ENCODE data around the gene GPR135.
"Not testable (repeated sequence)": the region's sequence is repeated elsewhere in the genome, so short reads cannot be mapped to it uniquely, and the experiment has no call there.

GPR135 gene

DNA sequence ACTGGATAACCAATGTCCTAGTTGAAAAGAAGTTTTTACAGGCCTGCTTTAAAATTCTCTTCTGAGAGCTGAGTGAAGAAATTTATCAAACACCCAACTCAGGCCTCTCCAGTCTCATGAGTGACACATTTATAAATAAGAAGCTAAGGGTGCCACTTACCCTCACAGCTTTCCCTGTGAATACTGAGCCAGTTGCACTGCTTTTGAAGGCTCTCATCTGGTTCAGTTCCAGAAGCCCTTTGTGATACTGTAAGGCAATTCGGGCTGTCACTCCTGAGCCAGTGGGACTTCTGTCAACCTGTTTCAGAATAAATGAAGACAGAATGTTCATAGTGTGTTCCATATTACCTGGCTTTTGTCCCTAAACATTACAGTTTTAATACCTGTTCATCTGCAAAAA is 10.5 kb upstream of the GPR135 start:
- DNase-seq (ENCODE audit: low read depth): no peak

DNA sequence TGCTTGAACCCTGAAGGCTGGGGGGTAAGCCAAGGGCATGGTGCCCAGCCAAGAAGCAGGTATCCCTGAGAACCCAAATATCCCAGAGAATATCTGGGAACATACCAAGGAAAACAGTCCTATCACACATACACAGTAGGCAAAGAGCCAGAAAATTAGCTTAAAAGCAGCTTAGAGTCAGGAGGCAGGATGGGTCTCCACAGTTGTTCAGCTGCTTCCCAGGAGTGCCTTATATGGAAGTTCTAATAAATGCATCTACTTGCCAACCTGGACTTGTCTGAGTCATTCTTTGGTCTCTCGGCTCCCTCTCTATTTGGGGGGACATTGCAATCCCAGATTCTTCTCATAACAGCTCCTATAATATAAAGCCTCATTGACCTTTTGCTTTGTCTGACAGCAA is 9.0 kb upstream of the GPR135 start:
- DNase-seq (ENCODE audit: low read depth): no peak

DNA sequence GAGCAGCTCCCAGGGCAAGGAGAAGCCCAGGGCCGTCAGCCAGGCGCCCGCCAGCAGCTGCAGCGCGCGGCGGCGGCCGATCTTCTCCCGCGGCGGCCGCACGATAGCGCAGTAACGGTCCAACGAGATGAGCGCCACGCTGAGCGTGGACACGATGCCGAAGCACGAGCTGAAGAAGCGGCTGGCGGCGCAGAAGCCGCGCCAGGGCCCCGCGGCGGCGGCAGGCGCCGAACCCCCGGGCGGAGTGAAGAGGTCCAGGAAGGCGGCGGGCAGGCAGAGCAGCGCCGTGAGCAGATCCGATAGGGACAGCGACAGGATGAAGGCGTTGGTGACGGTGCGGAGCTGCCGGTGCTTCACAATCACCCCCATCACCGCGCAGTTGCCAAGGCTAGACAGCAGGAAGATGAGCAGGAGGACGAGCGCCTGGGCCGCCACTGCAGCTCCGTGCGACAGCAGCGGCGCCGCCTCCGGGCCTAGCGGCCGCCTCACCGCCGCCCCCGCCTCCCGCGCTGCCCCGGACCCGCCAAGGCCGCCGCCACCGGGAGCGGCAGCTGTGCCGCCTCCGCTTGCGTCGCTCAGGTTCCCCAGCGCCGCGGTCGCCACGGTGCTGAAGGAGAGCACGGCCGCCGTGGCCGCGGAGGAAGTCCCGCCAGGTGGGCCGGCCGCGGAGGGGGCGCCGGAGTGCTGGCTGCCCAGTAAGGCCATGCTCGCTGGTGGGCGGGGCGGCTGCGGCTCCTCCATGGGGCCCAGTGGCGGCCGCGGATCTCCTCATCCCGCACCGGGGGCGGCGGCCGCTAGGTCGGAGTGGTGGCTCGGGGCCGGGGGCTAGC is 479 bp downstream of the GPR135 start:
- peak; percentile 45 for DNase-seq (ENCODE audit: low read depth)

DNA sequence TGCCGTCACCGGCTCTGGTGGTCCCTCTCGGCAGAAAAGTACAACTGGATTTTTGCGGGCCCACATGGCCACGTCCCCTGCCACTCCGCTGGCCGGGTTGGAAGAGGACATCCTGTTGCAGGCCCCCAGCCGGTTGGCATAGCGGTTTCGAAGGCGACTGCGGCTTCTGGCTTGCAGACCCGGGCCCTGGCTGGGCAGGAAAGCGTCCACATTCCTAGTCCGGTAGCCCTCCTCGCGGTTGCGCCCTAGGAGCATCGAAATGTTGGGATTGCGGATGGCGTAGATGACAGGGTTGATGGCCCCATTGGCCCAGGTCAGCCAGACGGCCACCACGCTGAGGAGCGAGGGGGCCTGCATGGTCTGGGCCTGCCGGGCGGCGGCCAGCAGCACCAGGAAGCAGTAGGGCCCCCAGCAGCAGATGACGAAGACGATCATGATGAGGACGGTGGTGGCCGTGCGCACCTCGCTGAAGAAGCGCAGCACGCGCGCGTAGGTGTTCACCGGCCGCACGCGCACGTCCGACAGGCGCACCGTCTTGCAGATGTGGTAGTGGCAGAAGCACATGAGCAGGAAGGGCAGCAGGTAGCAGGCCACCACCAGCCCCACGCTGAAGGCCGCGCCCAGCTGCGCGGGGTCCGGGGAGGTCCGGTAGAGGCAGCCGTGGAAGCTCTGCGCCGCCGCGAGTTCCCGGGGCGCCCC is 1.2 kb downstream of the GPR135 start:
- peak; percentile 13 for DNase-seq (ENCODE audit: low read depth)

DNA sequence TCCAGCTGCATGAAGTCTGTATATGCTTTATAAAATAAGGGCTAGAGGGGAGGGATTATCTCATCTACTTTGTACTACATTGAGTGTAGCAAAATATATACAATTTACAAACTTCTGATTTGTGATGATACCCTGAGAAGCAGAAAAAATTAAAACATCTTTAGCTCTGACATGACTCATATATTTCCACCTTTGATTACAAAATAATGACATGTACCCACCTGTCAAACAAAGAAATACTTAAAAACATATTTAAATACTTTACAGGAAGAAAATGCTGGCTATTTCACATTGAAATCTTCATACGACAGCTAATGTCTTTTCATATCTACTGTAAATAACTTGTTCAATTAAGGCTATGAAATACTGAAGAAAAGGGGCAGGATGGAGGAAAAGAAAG is 3.3 kb downstream of the GPR135 start:
- no peak for DNase-seq (ENCODE audit: low read depth)

DNA sequence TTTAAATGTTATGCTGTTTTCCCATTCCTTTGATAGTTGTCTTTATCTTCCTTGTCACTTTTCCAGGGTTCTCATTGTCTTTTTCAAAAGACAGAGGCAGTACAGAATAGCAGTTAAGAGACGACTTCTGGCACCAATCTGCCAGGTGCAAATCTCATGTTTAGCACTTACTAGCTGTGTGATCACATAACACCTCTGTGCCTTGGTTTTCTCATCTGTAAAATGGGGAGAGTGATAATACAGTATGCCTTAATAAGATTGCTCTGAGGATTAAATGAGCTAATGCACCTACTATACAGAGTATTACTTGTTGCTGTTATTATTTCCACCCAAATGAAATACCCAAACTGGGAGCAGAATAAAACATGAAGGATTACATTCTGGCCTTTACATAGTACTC is 4.8 kb downstream of the GPR135 start:
- no peak for DNase-seq (ENCODE audit: low read depth)

DNA sequence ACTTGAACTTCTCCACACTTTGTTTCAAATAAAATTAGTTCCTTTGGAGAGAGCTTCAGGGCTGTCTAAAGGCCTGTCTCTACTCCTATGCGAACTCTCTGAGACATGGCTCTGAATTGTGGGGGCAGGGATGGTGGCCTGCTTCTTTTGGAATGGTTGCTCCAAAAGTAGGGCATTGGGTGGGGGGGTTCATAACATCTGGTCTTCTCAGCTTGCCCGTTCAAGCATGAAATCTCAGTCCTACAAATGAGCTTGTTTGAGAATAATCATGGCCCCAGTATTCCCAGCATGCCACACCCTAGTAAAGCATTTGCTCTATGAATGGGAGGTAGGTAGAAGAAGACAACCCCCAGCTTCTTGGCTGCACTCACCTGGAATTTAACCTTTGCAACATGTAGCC is 6.7 kb downstream of the GPR135 start:
- DNase-seq (ENCODE audit: low read depth): no peak

DNA sequence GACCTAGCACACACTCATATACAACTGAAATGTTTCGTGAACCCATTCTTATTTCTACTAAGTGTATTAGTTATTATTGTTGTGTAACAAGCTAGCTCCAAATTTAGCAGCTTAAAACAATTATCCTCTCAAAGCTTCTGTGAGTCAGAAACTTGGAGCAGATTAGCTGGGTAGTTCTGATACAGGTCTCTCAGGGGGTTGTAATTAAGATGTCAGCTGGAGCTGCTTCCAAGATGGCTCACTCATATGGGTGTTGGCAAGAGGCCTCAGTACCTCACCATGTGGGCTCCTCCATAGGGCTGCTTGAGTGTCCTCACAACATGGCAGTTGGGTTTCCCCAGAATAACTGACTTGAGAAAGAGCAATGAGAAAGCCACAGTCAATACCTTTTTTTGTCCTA is 9.8 kb downstream of the GPR135 start:
- no peak for DNase-seq (ENCODE audit: low read depth)

DNA sequence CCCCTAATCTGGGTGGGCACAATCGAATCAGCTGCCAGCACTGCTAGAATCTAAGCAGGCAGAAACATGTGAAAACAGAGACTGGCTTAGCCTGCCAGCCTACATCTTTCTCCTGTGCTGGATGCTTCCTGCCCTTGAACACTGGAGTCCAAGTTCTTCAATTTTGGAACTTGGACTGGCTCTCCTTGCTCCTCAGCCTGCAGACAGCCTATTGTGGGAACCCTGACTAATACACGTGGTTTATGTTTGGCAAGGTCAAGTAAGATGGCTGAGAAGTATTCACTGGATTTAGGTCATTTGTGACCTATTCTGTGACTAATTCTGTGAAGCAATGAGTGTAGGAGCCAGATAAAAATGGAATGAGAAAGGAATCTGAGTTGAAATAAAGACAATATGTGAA is 11.0 kb downstream of the GPR135 start:
- no peak for DNase-seq (ENCODE audit: low read depth)

DNA sequence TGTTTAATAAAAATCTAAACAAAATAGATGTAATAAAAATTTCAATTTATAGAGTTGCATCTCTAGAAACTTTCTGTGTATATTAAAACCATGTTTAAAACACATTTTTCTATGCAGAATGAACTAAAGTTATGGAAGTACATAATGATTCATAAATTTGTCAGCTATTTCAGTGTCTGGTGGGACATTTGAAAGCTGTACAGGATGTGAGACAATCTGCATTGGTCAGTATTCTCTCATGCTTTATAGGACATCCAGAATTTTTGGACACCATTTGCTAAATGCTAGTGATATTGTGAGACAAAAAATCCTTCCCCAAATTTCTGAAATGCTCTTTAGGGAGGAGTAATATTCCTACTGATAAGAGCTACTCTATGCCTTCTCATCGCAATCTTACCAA is 13.3 kb downstream of the GPR135 start:
- DNase-seq (ENCODE audit: low read depth): no peak

DNA sequence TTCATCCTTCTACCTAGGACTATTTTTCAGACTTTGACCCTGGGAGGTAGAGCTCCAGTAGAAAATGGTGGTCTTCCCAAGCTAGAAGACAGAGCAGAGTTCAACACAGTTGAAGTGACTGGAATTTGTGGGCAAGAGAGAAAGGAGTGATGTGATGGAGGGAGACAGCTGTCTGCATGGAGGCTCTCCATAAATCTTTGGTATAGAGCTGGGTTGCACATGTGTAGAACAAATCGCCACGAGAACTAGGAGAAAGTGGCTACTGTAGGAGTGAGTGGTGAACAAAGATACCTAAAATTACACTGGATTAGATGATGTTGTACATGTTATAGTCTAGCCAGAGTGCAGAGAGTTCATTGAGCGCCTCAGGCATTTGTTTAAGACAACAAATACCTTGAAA is 14.5 kb downstream of the GPR135 start:
- no peak for DNase-seq (ENCODE audit: low read depth)

DNA sequence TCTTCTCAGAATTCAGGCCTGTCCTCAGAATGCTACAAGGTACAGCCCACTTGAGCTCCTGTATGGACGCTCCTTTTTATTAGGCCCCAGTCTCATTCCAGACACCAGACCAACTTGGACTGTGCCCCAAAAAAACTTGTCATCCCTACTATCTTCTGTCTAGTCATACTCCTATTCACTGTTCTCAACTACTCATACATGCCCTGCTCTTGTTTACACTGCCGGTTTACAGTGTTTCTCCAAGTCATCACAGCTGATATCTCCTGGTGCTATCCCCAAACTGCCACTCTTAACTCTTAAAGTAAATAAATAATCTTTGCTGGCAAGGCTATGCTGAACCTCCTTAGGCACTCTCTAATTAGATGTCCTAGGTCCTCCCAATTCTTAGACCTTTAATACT is 16.5 kb downstream of the GPR135 start:
- not testable (repeated sequence) for DNase-seq (ENCODE audit: low read depth)

DNA sequence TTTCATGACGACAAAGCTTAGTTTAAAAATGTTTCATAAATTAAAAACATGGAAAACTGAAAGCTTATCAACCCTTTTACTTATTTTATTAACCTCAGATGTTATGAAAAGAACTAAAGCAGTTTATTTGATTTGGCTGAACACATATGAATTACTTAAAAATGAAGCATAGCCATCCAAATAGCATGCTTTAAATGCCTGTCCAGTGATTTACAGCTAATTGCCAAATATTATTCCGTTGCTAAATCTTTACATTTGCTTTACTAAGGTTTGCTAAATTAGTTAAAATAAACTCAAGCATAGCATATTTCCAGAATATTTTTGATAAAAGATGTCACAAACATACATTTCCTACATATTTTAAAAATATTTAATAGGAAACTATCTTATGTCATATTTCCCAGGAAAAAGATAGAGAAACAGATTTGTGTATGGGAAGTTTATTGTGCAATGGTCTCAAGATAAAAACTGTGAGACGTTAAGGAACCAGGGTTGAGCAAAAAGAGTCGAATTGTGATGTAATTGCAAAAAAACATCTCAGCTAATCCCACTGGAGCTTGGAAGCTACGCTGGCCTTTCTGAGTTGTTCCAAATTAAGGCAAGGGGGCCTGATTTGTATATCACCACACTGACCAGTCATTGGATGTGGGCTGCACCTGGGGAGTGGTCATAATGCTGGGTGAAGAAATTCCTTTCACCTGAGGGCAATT is 25.8 kb downstream of the GPR135 start:
- DNase-seq (ENCODE audit: low read depth): no peak

DNA sequence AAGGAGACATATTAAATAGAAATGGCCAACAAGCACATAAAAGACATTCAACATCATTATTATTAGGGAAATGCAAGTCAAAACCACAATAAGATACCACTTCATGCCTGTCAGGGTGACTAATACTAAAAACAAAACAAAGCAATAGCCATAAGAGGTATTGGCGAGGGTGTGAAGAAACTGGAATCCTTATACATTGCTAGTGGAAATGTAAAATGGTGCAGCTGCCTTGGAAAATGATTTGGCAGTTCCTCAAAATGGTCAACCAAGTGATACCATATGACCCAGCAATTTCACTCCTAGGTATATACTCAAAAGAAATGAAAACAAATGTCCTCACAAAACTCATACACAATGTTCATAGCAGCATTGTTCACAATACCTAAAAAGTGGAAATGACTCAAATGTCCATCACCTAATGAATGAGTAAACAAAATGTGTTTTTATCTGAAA is 27.0 kb downstream of the GPR135 start:
- no peak for DNase-seq (ENCODE audit: low read depth)

DNA sequence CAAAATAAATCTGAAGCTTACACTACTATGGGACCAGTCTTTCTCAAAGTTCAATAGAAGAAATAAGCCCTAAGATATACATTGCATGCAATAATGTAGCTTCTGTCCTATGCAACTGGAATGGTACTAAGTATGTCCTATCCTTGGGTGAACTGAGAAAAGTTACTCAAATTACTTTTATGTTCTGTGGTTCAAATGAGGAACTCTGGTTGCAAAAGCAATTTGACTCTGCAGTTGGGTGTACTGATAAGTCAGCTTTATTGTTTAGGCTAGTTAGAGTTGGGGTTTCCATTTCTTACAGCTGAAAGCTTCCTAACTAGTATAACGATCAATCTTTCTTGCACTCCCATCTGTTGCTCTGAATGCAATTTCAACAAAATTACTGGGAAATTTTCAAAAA is 29.2 kb downstream of the GPR135 start:
- no peak for DNase-seq (ENCODE audit: low read depth)

DNA sequence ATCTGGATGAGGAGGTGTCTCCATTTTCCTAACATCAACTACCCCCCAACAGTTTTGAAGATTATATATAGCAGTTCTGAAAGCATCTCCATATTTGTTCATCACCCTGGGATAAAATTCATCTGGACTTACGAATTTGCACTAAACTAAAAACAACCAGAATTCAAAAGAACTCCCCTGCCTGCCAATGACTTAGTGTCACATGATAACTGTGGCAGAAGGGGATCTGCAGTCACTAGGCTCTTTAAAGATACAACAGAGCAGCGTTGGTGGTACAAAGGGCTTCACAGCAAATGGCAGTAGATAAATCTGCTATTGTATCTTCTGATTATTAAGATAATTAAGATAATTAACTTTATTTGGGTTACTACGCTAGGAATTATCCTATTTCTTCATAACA is 30.1 kb downstream of the GPR135 start:
- DNase-seq (ENCODE audit: low read depth): no peak

DNA sequence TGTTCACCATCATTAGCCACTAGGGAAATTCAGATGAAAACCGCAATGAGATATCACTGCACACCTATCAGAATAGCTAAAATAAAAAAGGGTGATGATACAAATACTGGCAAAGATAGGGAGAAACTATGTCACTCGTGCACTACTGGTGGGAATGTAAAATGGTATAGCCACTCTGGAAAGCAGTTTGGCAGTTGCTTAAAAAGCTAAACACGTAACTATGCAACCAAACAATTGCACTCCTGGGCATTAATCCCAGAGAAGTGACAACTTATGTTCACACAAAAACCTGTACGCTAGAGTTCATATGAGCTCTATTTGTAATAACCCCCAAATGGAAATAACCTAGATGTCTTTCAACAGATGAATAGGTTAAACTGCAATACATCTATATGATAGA is 35.4 kb downstream of the GPR135 start:
- no peak for DNase-seq (ENCODE audit: low read depth)

DNA sequence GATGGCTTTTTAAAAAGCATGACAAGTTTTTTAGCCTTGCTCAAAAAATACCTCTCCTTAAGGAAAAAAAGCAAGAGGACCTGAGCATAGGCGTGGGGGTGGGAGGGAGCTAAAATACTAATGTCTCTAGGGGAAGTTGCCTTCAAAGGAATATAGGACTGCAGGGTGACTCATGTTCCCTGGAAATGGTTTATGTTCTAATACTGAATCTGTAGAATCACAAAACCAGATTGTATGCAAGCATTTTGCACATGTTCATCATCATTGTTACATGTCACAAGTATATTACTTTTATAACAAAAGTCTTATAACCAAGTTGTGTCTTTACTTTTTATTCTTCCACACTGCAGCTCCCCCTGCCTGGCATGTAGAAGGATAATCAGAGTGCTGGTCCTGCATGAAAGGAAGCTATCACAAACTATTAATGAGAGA is 36.6 kb downstream of the GPR135 start:
- DNase-seq (ENCODE audit: low read depth): no peak

DNA sequence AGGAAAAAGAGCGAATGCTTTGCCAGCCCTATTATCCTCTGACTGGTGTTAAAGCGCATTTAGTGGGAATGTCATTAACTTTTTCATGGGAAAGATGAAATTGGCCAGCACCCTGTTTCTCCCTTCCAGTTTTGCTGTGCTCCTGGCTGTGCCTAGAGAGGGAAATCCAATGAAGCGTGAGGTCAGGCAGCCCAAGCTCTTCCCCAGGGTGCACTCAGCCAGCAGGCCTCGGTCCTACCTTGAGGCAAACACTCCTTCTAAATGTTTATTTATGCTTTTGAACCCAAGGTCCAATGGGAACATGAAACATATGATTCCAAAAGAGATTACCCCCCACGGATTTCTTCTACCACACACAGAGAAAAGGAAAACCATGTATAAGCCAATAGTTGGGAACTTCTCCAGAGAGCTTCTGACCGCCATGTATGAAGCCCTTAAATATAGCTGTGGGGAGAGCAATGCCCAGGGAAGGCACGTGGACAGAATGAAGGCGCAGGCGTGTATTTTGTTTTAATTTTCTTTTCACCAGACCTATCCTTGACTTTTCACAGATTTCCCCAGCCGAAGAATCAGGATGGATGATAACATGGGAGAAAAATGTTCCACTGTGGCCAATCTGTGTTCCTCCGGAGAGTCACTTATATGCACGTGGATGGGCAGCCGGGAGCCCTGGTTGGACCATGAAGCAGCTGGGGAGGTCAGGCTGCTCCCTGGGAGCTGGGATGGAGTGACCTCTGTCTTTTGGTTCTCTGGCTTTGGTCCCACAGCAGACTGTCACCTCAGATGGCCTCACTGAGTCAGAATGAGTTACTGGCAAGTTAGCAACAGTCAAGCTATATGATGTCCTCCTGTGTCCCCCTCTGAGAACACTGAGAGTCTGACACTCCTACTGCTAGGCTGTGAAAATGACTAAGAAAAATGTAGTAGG is 37.3 kb downstream of the GPR135 start:
- DNase-seq (ENCODE audit: low read depth): no peak

DNA sequence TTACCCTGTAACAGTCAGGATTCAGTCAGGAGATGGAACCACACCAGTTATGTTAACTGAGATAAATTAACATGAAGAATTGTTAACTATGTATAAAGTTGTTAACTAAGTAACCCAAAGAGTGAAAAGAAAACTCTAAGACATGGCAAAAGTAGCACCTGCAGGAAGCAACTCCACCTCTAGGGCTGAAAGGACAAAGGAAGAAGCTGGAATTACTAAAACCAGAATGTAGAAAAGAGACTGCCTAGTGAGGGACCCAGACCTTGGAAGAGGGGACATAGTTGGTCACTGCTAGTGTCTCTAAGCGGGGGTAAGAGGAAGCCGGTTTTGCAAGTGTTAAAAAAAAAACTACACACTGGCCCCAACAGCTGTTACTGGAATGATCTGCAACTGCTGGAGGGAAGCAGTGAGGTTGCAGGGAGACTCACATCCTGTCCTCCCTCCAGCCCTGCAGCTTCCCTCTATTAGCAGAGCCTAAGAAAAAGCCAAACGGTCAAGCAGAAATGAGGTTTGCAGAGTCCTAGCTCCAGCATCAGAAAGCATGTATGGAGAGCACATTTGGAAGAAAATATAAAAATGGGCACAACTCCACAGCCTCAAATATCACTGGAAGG is 39.8 kb downstream of the GPR135 start:
- DNase-seq (ENCODE audit: low read depth): no peak

DNA sequence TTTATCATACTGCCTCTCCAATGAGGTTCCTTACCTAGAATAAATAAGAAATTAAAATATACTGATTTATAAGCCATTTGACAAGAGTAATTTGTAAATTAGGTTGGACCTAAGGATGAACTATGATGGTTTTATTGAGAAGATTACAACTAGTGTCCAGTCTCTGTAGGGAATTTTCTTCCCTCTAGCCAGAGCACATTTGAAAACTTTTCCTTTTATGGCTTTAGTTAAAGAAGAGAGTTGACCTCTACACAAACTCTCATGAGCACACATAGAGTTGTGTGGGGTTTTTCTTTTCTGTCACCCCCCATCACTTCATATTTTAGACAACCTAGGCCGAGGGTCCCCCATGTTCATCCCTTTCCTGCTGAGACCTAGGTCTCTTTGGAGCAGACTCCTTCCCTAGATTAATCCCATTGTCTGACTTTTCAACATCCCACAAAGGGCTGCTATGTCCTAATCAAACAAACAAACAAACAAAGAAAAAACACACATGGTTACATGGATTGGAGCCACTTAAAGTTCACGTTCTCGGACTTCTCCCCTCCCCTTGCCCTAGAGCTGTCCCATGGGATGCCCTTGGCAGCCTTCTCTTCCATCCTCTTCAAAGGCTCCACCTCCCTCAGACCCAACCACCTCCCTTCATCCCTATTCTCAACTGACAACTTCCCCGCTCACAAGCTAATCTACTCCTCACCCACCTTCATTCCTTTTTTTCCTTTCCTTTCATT is 40.7 kb downstream of the GPR135 start:
- no peak for DNase-seq (ENCODE audit: low read depth)
